HepG2 (cell line): ENCODE results near the gene CTXN1. TPM values are rescaled to one million over a fixed set of nuclear protein-coding genes. Genes with fewer than 3 reads are reported as not detected.
A peak's percentile ranks its signal among the peaks of the same experiment; 100 is the strongest.

ENCODE experiments used
- ARID2 ChIP-seq: sonication (generic); formaldehyde crosslinking; IDR thresholded peaks from 2 replicates; pipeline ENCODE4 v1.8.1; 2022; ENCODE audit warnings: mild to moderate bottlenecking, missing genetic modification reagents, borderline replicate concordance
- HOXA3 ChIP-seq: sonication (generic); formaldehyde crosslinking; IDR thresholded peaks from 2 replicates; pipeline ENCODE4 v1.5.0; 2020; ENCODE audit warnings: missing genetic modification reagents
- KDM5A ChIP-seq: fragments of 200-600 bp; sonication (generic); IDR thresholded peaks from 2 replicates; pipeline ENCODE4 v1.7.0; 2018; ENCODE audit warnings: antibody characterized with exemption, mild to moderate bottlenecking, low read length, borderline replicate concordance
- NBN ChIP-seq: fragments of 450-650 bp; conservative IDR thresholded peaks from 2 replicates; pipeline ENCODE4 v1.6.1; 2017
- PCBP2 ChIP-seq: fragments of 200-400 bp; formaldehyde crosslinking; optimal IDR thresholded peaks from 2 replicates; pipeline ENCODE3; 2018; ENCODE audit warnings: low read length, low read depth; ENCODE audit not compliant: poor library complexity, severe bottlenecking
- PHB2 ChIP-seq: fragments of 450-650 bp; IDR thresholded peaks from 2 replicates; pipeline ENCODE4 v1.6.1; 2018; ENCODE audit not compliant: partially characterized antibody
- RERE ChIP-seq: IDR thresholded peaks from 2 replicates; pipeline ENCODE4 v1.6.1; 2016; ENCODE audit warnings: low read depth, missing genetic modification reagents, missing compliant biosample characterization
- TBX2 ChIP-seq: sonication (generic); formaldehyde crosslinking; IDR thresholded peaks from 2 replicates; pipeline ENCODE4 v1.5.0; 2020; ENCODE audit warnings: missing genetic modification reagents, mild to moderate bottlenecking, borderline replicate concordance
- THAP11 ChIP-seq: IDR thresholded peaks from 2 replicates; pipeline ENCODE4 v1.6.1; 2016; ENCODE audit warnings: missing biosample characterization, missing genetic modification reagents
- ZFAT ChIP-seq: sonication (generic); formaldehyde crosslinking; conservative IDR thresholded peaks from 2 replicates; pipeline ENCODE4 v1.8.1; 2023; ENCODE audit warnings: missing genetic modification reagents, inconsistent platforms
- ZNF124 ChIP-seq: sonication (generic); formaldehyde crosslinking; IDR thresholded peaks from 2 replicates; pipeline ENCODE4 v1.4.0; 2020; ENCODE audit warnings: missing genetic modification reagents
- ZNF280D ChIP-seq: sonication (generic); formaldehyde crosslinking; IDR thresholded peaks from 2 replicates; pipeline ENCODE4 v1.5.1; 2020; ENCODE audit warnings: mild to moderate bottlenecking, missing genetic modification reagents
- ZNF333 ChIP-seq: sonication (generic); formaldehyde crosslinking; IDR thresholded peaks from 2 replicates; pipeline ENCODE4 v1.4.0; 2020; ENCODE audit warnings: mild to moderate bottlenecking, missing genetic modification reagents, borderline replicate concordance
- ZNF343 ChIP-seq: sonication (generic); formaldehyde crosslinking; IDR thresholded peaks from 2 replicates; pipeline ENCODE4 v1.4.0; 2020; ENCODE audit warnings: mild to moderate bottlenecking, missing genetic modification reagents
- ZNF513 ChIP-seq: sonication (generic); formaldehyde crosslinking; conservative IDR thresholded peaks from 2 replicates; pipeline ENCODE4 v1.5.0; 2020; ENCODE audit warnings: missing genetic modification reagents
- ZNF746 ChIP-seq: sonication (generic); formaldehyde crosslinking; IDR thresholded peaks from 2 replicates; pipeline ENCODE4 v1.8.0; 2022; ENCODE audit warnings: mild to moderate bottlenecking, missing genetic modification reagents
- polyA plus RNA-seq, 8 experiments: library from polyadenylated mRNA; depleted of rRNA in 3 of 8; stranded (reverse) in 7 of 8; unstranded in 1 of 8; fragments of >200 nt; fragmentation: Illumina TruSeq in 4 of 8; extraction: Trizol in 4 of 8; gene quantifications; 2 replicates each; pipeline versions ENCODE4 v1.2.1 to v1.2.3, GENCODE V29; 2011 to 2016; ENCODE audit warnings: low read depth in 4 of 8, missing spikeins in 1 of 8, mixed read lengths in 1 of 8; ENCODE audit not compliant: insufficient read depth in 1 of 8
- total RNA-seq, 5 experiments: library from RNA; depleted of rRNA; stranded (reverse); fragments of >200 nt; fragmentation: Illumina TruSeq; extraction: Trizol; gene quantifications; 2 replicates each; pipeline ENCODE4 v1.2.3, GENCODE V29; 2016; ENCODE audit warnings: low read depth in 1 of 5

The CTXN1 gene
- total and polyA plus RNA-seq, 2 of the 13 experiments (the other 11 are each of a cell fraction or from before 2014, with no cell fraction given), result 0.11 TPM; not detected in 1

- TF ChIP-seq ZNF746 (CRISPR knock-in tag) (peak; percentile 39; the same call in 1 of the 2 replicates), THAP11 (CRISPR knock-in tag) (peak; percentile 90), ZFAT (CRISPR knock-in tag) (no peak), NBN (no peak), ZNF343 (CRISPR knock-in tag) (no peak), ZNF124 (peak; percentile 77; the same call in 1 of the 2 replicates), PCBP2 (no peak), RERE (CRISPR knock-in tag) (no peak), ZNF280D (CRISPR knock-in tag) (no peak), ZNF333 (CRISPR knock-in tag) (no peak), HOXA3 (CRISPR knock-in tag) (peak; percentile 85), ARID2 (CRISPR knock-in tag) (no peak), ZNF513 (CRISPR knock-in tag) (no peak), PHB2 (no peak), KDM5A (peak; percentile 87; the same call in 1 of the 2 replicates), TBX2 (peak; percentile 59)
These were observed 6.1 kb downstream of the CTXN1 start, which contains the start of gene SNAPC2 (continued) for GRCh38 chr19:7919610-7920518.
